ENCODE results near the gene MAP1LC3C. TPM values are rescaled to one million over a fixed set of nuclear protein-coding genes. Genes with fewer than 3 reads are reported as not detected.

The MAP1LC3C gene
- total RNA-seq, 4 donors from 2014 or later = 3.5 to 32.6 (median 9.7) TPM

GRCh38 chr1:241957692-241958494, 41.0 kb downstream of the MAP1LC3C start, which contains the start of gene BECN2:
Gene BECN2 (plus strand): TSS chr1:241957767. CDS start chr1:241957767, 0 bp downstream.
- ATAC-seq = no peak
- WGBS, 2 donors (ENCODE audit: low coverage in 1 of 2) = 92 to 96% methylated on average over 4 to 10 of the region's 33 CpGs

GRCh38 chr1:241950390-241950789, 48.5 kb downstream of the MAP1LC3C start:
- WGBS, 2 donors (ENCODE audit: low coverage in 1 of 2) = 28 to 52% methylated on average over 3 to 5 of the region's 5 CpGs

More at GRCh38 chr1:241957692-241958494, 41.0 kb downstream of the MAP1LC3C start, which contains the start of gene BECN2:
- Histone ChIP-seq H3K9me3 (no peaks in the 10 kb centered on the region), H3K4me3 (no peak within 1 kb of the TSS), H3K4me1 (no peaks in the 10 kb centered on the region), H3K36me3 (no peaks in the 10 kb centered on the region), H3K27ac (no peak within 1 kb of the TSS), H3K27me3 (no peaks in the 10 kb centered on the region)
- TF ChIP-seq CTCF (IDR thresholded peaks at IDR 0.05) = no peak
- no peak for TF ChIP-seq POLR2AphosphoS5 (IDR thresholded peaks at IDR 0.05)
- TF ChIP-seq EP300 (IDR thresholded peaks at IDR 0.05) = no peak
- no peak for TF ChIP-seq POLR2A (IDR thresholded peaks at IDR 0.05)

GRCh38 chr1:241947354-241947753, 51.5 kb downstream of the MAP1LC3C start:
- Histone ChIP-seq H3K27ac (no peak overlapping the region), H3K36me3 (no peaks in the 10 kb centered on the region), H3K9me3 (no peaks in the 10 kb centered on the region), H3K4me3 (no peak overlapping the region), H3K4me1 (no peaks in the 10 kb centered on the region), H3K27me3 (no peaks in the 10 kb centered on the region)
- TF ChIP-seq CTCF (IDR thresholded peaks at IDR 0.05) (no peak), POLR2A (IDR thresholded peaks at IDR 0.05) (no peak), POLR2AphosphoS5 (IDR thresholded peaks at IDR 0.05) (no peak), EP300 (IDR thresholded peaks at IDR 0.05) (no peak)
- 50 to 56% methylated on average over 1 to 5 of the region's 6 CpGs for WGBS, 2 donors (ENCODE audit: low coverage in 1 of 2)
- ATAC-seq = no peak

More at GRCh38 chr1:241950390-241950789, 48.5 kb downstream of the MAP1LC3C start:
- Histone ChIP-seq H3K27ac (no peak overlapping the region), H3K4me3 (no peak overlapping the region), H3K36me3 (no peaks in the 10 kb centered on the region), H3K9me3 (no peaks in the 10 kb centered on the region), H3K4me1 (no peaks in the 10 kb centered on the region), H3K27me3 (no peaks in the 10 kb centered on the region)
- TF ChIP-seq POLR2A (IDR thresholded peaks at IDR 0.05) = no peak
- no peak for TF ChIP-seq EP300 (IDR thresholded peaks at IDR 0.05)
- TF ChIP-seq CTCF (IDR thresholded peaks at IDR 0.05) = no peak
- no peak for TF ChIP-seq POLR2AphosphoS5 (IDR thresholded peaks at IDR 0.05)
- ATAC-seq = no peak

Other genes with a start within 250 kb of the MAP1LC3C start
- under 1 TPM in 1 of 4 donors, not detected in 3; 0.30 TPM for gene EXO1, start 150.9 kb downstream of the MAP1LC3C start, total RNA-seq
- not detected for gene BECN2, start 41.3 kb downstream of the MAP1LC3C start, total RNA-seq

Data from gastroesophageal sphincter (tissue), 4 donors.